Glutamatergic neuron (in vitro differentiated cells): Measurements from ENCODE around the gene PLXNA2. TPM values are rescaled to one million over a fixed set of nuclear protein-coding genes. Genes with fewer than 3 reads are reported as not detected.

ENCODE experiments used
- DNase-seq: peaks from one replicate; pipeline ENCODE4 v3.0.0; 2022
- H3K27ac Mint-ChIP-seq: one replicate; pipeline ENCODE4 v1.8.0; 2020; ENCODE audit warnings: mild to moderate bottlenecking, mixed read lengths, inconsistent platforms; ENCODE audit not compliant: unreplicated experiment
- H3K27me3 Mint-ChIP-seq: one replicate; pipeline ENCODE4 v1.8.0; 2020; ENCODE audit warnings: mild to moderate bottlenecking, moderate library complexity, mixed read lengths, inconsistent platforms; ENCODE audit not compliant: unreplicated experiment
- H3K36me3 Mint-ChIP-seq: one replicate; pipeline ENCODE4 v1.8.0; 2020; ENCODE audit warnings: mild to moderate bottlenecking, mixed read lengths, inconsistent platforms; ENCODE audit not compliant: unreplicated experiment
- H3K4me1 Mint-ChIP-seq: one replicate; pipeline ENCODE4 v1.8.0; 2020; ENCODE audit warnings: mild to moderate bottlenecking, low read depth, mixed read lengths, inconsistent platforms; ENCODE audit not compliant: unreplicated experiment
- H3K4me3 Mint-ChIP-seq: one replicate; pipeline ENCODE4 v1.8.0; 2020; ENCODE audit warnings: mild to moderate bottlenecking, mixed read lengths, inconsistent platforms; ENCODE audit not compliant: unreplicated experiment
- H3K9me3 Mint-ChIP-seq: one replicate; pipeline ENCODE4 v1.8.0; 2020; ENCODE audit warnings: mild to moderate bottlenecking, moderate library complexity, mixed read lengths, inconsistent platforms; ENCODE audit not compliant: unreplicated experiment
- CTCF ChIP-seq: fragments of 200-600 bp; sonication (generic); IDR thresholded peaks from one replicate; pipeline ENCODE4 v1.5.0; 2021; ENCODE audit not compliant: partially characterized antibody, unreplicated experiment
- total RNA-seq: library from RNA; stranded (reverse); fragmentation: NEBNext Ultra II Directional; extraction: Animal tissue kit (Norgen Biotek cat#: 25700); gene quantifications from one replicate; pipeline ENCODE4 v1.2.1, GENCODE V29; 2021; ENCODE audit not compliant: unreplicated experiment

Gene PLXNA2
- total RNA-seq, 1 donor from 2014 or later: 66.0 TPM

GRCh38 chr1:208085655-208086515, 158.3 kb downstream of the PLXNA2 start:
- no peaks in the 10 kb centered on the region for H3K27me3 Mint-ChIP-seq

GRCh38 chr1:208084764-208085163, 159.4 kb downstream of the PLXNA2 start:
- Mint-ChIP-seq H3K36me3 (no peaks in the 10 kb centered on the region), H3K4me3 (no peak overlapping the region), H3K27me3 (no peaks in the 10 kb centered on the region), H3K27ac (peak overlapping the region; percentile 75), H3K4me1 (peaks cover 37% of the 10 kb centered on the region), H3K9me3 (peaks cover 5% of the 10 kb centered on the region)
- no peak for TF ChIP-seq CTCF
- no peak for DNase-seq

More at GRCh38 chr1:208085655-208086515, 158.3 kb downstream of the PLXNA2 start:
- no peak overlapping the region for H3K4me3 Mint-ChIP-seq
- H3K36me3 Mint-ChIP-seq: no peaks in the 10 kb centered on the region
- peaks cover 5% of the 10 kb centered on the region for H3K9me3 Mint-ChIP-seq
- no peak for DNase-seq
- H3K4me1 Mint-ChIP-seq: peaks cover 32% of the 10 kb centered on the region
- H3K27ac Mint-ChIP-seq: peak overlapping the region; percentile 4
- TF ChIP-seq CTCF: no peak

- H3K27ac Mint-ChIP-seq: peak overlapping the region; percentile 75
- TF ChIP-seq CTCF: no peak
- no peaks in the 10 kb centered on the region for H3K36me3 Mint-ChIP-seq
- H3K9me3 Mint-ChIP-seq: peaks cover 5% of the 10 kb centered on the region
- DNase-seq: peak; percentile 35
- H3K27me3 Mint-ChIP-seq: peaks cover 1% of the 10 kb centered on the region
- H3K4me1 Mint-ChIP-seq: peaks cover 42% of the 10 kb centered on the region
- H3K4me3 Mint-ChIP-seq: no peak overlapping the region
These were observed 160.0 kb downstream of the PLXNA2 start for GRCh38 chr1:208084220-208084619.

- Mint-ChIP-seq H3K36me3 (no peaks in the 10 kb centered on the region), H3K4me1 (peaks cover 44% of the 10 kb centered on the region), H3K9me3 (peaks cover 5% of the 10 kb centered on the region), H3K27ac (no peak overlapping the region), H3K27me3 (peaks cover 3% of the 10 kb centered on the region), H3K4me3 (no peak overlapping the region)
- no peak for TF ChIP-seq CTCF
- no peak for DNase-seq
These were observed 160.5 kb downstream of the PLXNA2 start for GRCh38 chr1:208083715-208084085.

GRCh38 chr1:208083016-208083714, 161.0 kb downstream of the PLXNA2 start:
- Mint-ChIP-seq H3K27me3 (peaks cover 3% of the 10 kb centered on the region), H3K4me3 (no peak overlapping the region), H3K9me3 (peaks cover 5% of the 10 kb centered on the region), H3K36me3 (no peaks in the 10 kb centered on the region), H3K4me1 (peaks cover 40% of the 10 kb centered on the region), H3K27ac (no peak overlapping the region)
- DNase-seq: no peak
- no peak for TF ChIP-seq CTCF
